Hematopoietic multipotent progenitor cell treated with erythropoietin and hydrocortisone succinate and interleukin-3 and kit ligand, for 4 days (in vitro differentiated cells): ENCODE results near the gene TYSND1.
"Not testable (repeated sequence)": the region's sequence is repeated elsewhere in the genome, so short reads cannot be mapped to it uniquely, and the experiment has no call there.

Experiments used
- DNase-seq: peaks from one replicate; pipeline ENCODE4 v3.0.0-alpha.2; 2015

Gene TYSND1

GRCh38 chr10:70106958-70107791, 39.3 kb downstream of the TYSND1 start:
- peak; percentile 19 for DNase-seq

GRCh38 chr10:70101668-70102067, 44.8 kb downstream of the TYSND1 start:
- no peak for DNase-seq

GRCh38 chr10:70101068-70101562, 45.4 kb downstream of the TYSND1 start:
- DNase-seq = not testable (repeated sequence)

GRCh38 chr10:70098271-70098670, 48.2 kb downstream of the TYSND1 start:
- no peak for DNase-seq

- DNase-seq = no peak
Measured at GRCh38 chr10:70097459-70097858, 49.0 kb downstream of the TYSND1 start.

- DNase-seq = no peak
Measured at GRCh38 chr10:70096705-70097420, 49.6 kb downstream of the TYSND1 start.

- DNase-seq = no peak
Measured at GRCh38 chr10:70096016-70096704, 50.3 kb downstream of the TYSND1 start.

- no peak for DNase-seq
Measured at GRCh38 chr10:70094250-70094649, 52.2 kb downstream of the TYSND1 start.

GRCh38 chr10:70093335-70093944, 53.1 kb downstream of the TYSND1 start:
- DNase-seq = no peak

GRCh38 chr10:70092389-70092718, 54.1 kb downstream of the TYSND1 start:
- DNase-seq = no peak

GRCh38 chr10:70090951-70091350, 55.5 kb downstream of the TYSND1 start:
- no peak for DNase-seq

GRCh38 chr10:70090013-70090412, 56.5 kb downstream of the TYSND1 start:
- no peak for DNase-seq

GRCh38 chr10:70088308-70088698, 58.2 kb downstream of the TYSND1 start:
- no peak for DNase-seq
